Stimulated activated CD8-positive, alpha-beta memory T cell treated with anti-CD3 and anti-CD28 coated beads, Interleukin-4, amount 100 ng/mL, for 24 hours (primary cell): ENCODE measurements around the gene KRTAP12-4.
"Not testable (repeated sequence)": the region's sequence is repeated elsewhere in the genome, so short reads cannot be mapped to it uniquely, and the experiment has no call there.

ENCODE experiments used
- DNase-seq: peaks from one replicate; pipeline ENCODE4 v3.0.0-alpha.2; 2020; ENCODE audit warnings: low read depth

The KRTAP12-4 gene

GRCh38 chr21:44630440-44630839 is 24.0 kb downstream of the KRTAP12-4 start:
- no peak for DNase-seq

GRCh38 chr21:44628707-44629391 is 25.6 kb downstream of the KRTAP12-4 start:
- no peak for DNase-seq

- DNase-seq = not testable (repeated sequence)
Measured at GRCh38 chr21:44627831-44628233, 26.6 kb downstream of the KRTAP12-4 start.

DNA sequence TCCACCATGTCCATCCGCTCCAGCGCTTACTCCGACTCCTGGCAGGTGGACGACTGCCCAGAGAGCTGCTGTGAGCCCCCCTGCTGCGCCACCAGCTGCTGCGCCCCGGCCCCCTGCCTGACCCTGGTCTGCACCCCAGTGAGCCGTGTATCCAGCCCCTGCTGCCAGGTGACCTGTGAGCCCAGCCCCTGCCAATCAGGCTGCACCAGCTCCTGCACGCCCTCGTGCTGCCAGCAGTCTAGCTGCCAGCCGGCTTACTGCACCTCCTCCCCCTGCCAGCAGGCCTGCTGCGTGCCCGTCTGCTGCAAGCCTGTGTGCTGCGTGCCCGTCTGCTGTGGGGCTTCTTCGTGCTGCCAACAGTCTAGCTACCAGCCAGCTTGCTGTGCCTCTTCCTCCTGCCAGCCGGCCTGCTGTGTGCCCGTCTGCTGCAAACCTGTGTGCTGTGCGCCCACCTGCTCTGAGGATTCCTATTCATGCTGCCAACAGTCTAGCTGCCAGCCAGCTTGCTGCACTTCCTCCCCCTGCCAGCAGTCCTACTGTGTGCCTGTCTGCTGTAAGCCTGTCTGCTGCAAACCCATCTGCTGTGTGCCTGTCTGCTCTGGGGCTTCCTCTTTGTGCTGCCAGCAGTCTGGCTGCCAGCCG is 27.2 kb downstream of the KRTAP12-4 start:
- DNase-seq = not testable (repeated sequence)

DNA sequence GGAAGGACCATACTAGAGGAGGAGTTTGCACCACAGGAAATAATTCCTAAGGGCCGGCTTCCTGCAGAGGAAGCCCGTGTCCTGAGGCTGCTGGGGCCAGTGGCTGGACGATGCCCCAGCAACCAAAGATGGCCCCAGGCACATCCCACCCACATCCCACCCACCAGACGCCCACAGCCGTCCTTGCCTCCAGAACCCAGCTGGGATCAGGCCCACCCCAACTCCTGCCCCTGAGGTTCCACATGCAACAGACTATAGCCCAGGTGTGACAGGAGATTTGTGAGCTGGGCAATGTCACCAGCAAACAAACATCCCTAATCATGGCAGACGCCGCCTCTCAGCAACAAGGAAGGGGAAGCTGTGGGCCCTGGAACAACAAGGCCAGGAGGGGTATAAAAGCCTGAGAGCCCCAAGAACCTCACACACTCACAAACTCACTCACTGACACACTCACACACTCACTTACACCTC is 27.8 kb downstream of the KRTAP12-4 start, which contains the start of gene KRTAP10-9:
TSS of gene KRTAP10-9 (plus strand) at position 421 of the 471 bp plus-strand sequence. CDS start 79 bp downstream, outside the sequence.
- DNase-seq = no peak

DNA sequence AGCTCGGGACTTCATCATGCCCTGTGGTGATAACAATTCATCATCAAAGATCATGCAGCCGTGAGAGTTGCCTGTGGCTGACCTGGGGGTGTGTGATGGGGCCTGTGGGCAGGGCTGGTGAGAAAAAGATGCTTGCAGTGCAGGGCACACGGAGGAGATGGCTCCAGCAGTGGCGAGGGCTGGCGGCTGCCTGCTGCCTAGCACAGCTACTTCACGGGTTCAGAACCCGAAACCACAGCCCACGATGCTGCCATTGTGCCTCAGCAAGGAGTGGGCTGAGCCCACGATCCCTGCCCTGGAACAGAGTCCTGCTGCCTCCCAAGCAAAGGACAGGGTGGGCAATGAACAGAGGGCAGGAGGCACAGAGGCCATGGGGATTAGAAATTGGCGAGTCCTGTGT is 28.2 kb downstream of the KRTAP12-4 start:
- peak; percentile 16 for DNase-seq

GRCh38 chr21:44625756-44626155 is 28.7 kb downstream of the KRTAP12-4 start:
- no peak for DNase-seq

DNA sequence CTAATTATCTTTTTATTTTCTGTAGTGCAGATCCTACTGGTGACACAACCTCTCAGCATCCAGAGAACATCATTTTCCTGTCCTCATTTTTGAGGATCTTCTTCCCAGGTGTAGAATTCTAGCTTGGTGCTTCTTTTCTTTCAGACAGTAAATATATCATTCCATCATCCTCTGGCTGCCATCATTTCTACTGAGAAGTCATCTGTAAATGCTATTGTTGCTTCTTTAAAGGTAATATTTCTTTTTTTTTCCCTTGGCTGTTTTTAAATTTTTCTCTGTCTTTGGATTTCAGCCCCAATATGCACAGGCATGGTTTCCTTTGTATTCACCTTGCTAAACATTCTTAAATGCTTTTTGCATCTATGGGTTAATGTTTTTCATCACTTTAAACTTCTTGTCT is 30.9 kb downstream of the KRTAP12-4 start:
- no peak for DNase-seq

- no peak for DNase-seq
Measured at GRCh38 chr21:44619886-44620285, 34.6 kb downstream of the KRTAP12-4 start.

DNA sequence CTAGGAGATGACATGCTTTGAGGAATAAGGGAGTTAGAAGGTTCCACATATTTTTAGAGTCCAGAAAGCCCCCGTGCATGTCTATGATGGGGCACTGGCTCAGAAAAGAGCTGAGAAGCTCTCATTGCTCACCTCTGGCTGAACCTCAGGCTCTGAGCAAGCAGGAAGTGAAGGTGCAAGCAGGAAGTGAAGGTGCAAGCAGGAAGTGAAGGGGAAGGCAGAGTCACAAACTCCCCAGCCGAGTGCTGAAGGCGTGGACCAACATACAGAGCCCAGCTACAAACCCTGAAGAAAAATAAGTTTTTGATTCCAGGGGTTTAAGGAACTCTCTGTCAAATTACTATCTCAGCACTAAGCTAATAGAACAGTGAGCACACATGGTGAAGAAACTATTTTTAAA is 35.5 kb downstream of the KRTAP12-4 start:
- peak; percentile 24 for DNase-seq

DNA sequence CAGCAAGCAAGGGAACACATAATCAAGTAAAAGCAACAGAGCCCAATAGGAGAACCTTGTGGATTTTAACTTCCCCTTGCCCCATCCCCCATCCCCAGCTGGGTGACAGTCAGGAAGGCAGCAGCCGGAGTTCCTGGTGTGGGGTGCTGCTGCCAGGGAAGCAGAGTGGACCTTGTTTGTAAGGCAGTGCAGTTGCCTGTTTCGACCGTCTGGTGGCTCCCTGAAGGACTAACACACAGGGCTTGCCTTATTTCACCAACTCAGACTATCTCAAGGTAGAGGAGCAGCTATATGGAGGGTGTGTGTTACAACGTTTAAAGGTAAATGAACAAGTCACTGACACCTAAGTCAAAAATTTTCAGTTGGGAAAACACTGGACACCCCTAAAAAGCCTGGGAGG is 36.0 kb downstream of the KRTAP12-4 start:
- no peak for DNase-seq

- DNase-seq = no peak
Measured at GRCh38 chr21:44617071-44617501, 37.4 kb downstream of the KRTAP12-4 start.

DNA sequence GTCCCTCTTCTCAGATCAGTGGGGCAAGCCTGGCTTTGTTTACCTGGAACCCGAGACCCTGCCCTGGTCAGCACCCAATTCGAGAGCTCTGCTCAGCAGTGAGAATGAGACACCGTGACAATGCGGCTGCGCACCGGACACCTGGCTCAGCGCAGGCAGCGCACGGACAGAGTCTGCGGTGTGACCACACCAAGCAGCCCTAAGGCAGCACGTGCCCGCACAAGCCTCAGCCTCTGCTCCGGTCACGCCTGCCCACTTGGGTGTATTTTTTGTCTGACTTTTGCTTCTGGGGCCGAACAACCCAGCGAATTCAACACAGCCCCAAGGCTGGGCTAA is 37.9 kb downstream of the KRTAP12-4 start:
- no peak for DNase-seq

DNA sequence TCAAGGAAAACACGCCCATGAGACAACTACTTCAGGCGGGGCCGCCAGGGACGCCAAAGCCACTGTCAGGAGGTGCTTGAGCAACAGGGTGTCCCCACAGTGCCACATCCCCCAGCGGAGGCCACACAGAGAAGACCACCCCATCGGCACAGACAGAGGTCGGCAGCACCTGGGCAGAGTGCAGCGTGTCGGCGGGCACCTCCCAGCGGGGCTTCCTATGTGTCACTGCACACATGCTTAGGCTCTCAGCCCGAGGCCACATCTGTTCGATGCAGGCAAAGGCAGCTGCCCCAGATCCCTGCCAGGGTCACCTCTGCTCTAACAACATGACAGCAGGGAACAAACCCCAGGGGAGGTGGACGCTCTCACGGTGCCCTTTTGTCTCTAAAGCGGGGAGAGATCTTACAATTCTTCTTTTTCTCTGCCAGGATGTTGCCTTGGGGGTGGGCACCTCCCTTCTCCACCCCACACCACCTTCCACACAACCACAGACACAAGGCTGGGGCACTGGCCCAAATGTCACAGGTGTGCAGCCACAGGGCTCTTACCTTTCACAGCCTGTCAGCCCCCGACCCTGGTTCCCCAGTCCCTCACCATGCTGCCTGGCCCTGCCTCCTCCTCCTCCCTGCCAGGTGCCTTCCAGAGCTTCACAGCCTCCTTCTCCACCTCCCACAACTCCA is 38.4 kb downstream of the KRTAP12-4 start:
- no peak for DNase-seq

- no peak for DNase-seq
Measured at GRCh38 chr21:44615466-44615865, 39.0 kb downstream of the KRTAP12-4 start.

DNA sequence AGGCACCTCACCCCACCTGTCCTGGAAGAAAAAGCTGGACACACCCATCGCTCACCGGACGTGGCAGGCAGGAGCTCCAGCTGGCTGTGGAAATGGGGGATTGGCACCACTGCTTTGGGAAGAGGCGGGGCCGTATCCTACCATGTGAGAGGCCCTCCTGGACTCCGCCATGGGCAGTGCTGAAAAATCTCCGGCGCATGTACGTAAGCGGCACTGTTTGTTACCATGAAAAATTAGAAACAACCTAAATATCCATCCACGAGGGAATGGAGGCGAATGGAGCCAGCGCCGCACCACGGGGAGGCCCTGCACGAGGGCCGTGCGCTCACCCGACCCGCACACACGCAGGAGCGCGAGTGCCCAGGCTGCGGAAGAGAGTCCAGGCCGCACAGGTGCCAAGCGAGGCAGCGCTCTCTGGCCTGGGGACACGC is 39.5 kb downstream of the KRTAP12-4 start:
- DNase-seq = no peak

GRCh38 chr21:44614161-44614631 is 40.3 kb downstream of the KRTAP12-4 start:
- DNase-seq = no peak

GRCh38 chr21:44613386-44614155 is 40.9 kb downstream of the KRTAP12-4 start:
- no peak for DNase-seq

GRCh38 chr21:44612669-44613229 is 41.7 kb downstream of the KRTAP12-4 start:
- no peak for DNase-seq

DNA sequence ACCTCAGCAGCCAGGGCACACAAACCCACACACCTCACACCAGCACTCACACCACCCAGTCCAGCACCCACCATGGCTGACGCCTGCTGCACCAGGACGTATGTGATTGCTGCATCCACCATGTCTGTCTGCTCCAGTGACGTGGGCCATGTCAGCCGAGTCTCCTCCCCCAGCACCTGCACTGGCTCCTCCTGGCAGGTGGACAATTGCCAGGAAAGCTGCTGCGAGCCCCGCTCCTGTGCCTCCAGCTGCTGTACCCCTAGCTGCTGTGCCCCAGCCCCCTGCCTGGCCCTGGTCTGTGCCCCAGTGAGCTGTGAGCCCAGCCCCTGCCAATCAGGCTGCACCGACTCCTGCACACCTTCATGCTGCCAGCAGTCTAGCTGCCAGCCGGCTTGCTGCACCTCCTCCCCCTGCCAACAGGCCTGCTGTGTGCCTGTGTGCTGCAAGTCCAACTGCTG is 42.4 kb downstream of the KRTAP12-4 start, which contains the start of gene KRTAP10-8:
TSS of gene KRTAP10-8 (plus strand) at position 51 of the 458 bp plus-strand sequence. CDS start at position 73, 22 bp downstream.
- no peak for DNase-seq

GRCh38 chr21:44611551-44611950 is 42.9 kb downstream of the KRTAP12-4 start:
- DNase-seq = no peak
